Measurements from ENCODE around the gene ALG12. TPM values are rescaled to one million over a fixed set of nuclear protein-coding genes. Genes with fewer than 3 reads are reported as not detected.

Gene ALG12
- total and polyA plus RNA-seq, 2 experiments from 2014 or later, result 18.7 to 23.3 TPM

DNA sequence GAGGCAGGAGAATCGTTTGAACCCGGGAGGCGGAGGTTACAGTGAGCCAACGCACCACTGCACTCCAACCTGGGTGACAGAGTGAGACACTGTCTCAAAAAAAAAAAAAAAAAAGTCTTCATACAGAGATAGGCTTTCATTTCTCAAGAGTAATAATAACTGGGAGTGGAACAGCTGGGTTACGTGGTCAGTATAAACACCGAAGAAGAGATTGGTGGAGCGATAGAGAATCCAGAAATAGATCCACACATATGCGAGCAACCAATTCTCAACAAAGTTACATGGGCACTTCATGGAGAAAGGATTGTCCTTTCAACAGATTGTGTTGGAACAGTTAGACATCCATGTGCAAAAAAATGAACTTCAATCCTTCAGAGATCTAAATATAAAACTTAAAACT is 40.0 kb downstream of the ALG12 start:
- Mint-ChIP-seq H3K4me3 (no peak overlapping the region), H3K27ac (no peak overlapping the region), H3K9me3 (peaks cover 19% of the 10 kb centered on the region), H3K36me3 (ENCODE audit: low read depth) (peaks cover 48% of the 10 kb centered on the region), H3K4me1 (peaks cover 10% of the 10 kb centered on the region; the same call in 2 of the 3 replicates), H3K27me3 (ENCODE audit: insufficient read depth, low read depth, poor library complexity) (peaks cover 6% of the 10 kb centered on the region)
- Histone ChIP-seq H3F3A (replicated peaks; ENCODE audit: low read depth) (no peaks in the 10 kb centered on the region), H3K9me2 (ENCODE audit: insufficient read depth) (no peaks in the 10 kb centered on the region), H3K4me3 (no peak overlapping the region), H3K79me2 (replicated peaks; ENCODE audit: insufficient read depth) (peaks cover 91% of the 10 kb centered on the region), H3K4me2 (no peak overlapping the region), H4K20me1 (replicated peaks; ENCODE audit: insufficient read depth) (peaks cover 28% of the 10 kb centered on the region), H3K36me3 (ENCODE audit: insufficient read depth) (no peaks in the 10 kb centered on the region), H3K27me3 (ENCODE audit: insufficient read depth) (no peaks in the 10 kb centered on the region), H2AFZ (no peak overlapping the region), H3K27ac (ENCODE audit: low read depth) (no peak overlapping the region), H3K4me1 (ENCODE audit: insufficient read depth) (no peaks in the 10 kb centered on the region)
- DNase-seq (ENCODE audit: low spot score) (no peak), ATAC-seq (no peak)
- no peak for TF ChIP-seq JUNB (IDR thresholded peaks at IDR 0.05; ENCODE audit: unreplicated experiment)
- TF ChIP-seq, protein P1, sequence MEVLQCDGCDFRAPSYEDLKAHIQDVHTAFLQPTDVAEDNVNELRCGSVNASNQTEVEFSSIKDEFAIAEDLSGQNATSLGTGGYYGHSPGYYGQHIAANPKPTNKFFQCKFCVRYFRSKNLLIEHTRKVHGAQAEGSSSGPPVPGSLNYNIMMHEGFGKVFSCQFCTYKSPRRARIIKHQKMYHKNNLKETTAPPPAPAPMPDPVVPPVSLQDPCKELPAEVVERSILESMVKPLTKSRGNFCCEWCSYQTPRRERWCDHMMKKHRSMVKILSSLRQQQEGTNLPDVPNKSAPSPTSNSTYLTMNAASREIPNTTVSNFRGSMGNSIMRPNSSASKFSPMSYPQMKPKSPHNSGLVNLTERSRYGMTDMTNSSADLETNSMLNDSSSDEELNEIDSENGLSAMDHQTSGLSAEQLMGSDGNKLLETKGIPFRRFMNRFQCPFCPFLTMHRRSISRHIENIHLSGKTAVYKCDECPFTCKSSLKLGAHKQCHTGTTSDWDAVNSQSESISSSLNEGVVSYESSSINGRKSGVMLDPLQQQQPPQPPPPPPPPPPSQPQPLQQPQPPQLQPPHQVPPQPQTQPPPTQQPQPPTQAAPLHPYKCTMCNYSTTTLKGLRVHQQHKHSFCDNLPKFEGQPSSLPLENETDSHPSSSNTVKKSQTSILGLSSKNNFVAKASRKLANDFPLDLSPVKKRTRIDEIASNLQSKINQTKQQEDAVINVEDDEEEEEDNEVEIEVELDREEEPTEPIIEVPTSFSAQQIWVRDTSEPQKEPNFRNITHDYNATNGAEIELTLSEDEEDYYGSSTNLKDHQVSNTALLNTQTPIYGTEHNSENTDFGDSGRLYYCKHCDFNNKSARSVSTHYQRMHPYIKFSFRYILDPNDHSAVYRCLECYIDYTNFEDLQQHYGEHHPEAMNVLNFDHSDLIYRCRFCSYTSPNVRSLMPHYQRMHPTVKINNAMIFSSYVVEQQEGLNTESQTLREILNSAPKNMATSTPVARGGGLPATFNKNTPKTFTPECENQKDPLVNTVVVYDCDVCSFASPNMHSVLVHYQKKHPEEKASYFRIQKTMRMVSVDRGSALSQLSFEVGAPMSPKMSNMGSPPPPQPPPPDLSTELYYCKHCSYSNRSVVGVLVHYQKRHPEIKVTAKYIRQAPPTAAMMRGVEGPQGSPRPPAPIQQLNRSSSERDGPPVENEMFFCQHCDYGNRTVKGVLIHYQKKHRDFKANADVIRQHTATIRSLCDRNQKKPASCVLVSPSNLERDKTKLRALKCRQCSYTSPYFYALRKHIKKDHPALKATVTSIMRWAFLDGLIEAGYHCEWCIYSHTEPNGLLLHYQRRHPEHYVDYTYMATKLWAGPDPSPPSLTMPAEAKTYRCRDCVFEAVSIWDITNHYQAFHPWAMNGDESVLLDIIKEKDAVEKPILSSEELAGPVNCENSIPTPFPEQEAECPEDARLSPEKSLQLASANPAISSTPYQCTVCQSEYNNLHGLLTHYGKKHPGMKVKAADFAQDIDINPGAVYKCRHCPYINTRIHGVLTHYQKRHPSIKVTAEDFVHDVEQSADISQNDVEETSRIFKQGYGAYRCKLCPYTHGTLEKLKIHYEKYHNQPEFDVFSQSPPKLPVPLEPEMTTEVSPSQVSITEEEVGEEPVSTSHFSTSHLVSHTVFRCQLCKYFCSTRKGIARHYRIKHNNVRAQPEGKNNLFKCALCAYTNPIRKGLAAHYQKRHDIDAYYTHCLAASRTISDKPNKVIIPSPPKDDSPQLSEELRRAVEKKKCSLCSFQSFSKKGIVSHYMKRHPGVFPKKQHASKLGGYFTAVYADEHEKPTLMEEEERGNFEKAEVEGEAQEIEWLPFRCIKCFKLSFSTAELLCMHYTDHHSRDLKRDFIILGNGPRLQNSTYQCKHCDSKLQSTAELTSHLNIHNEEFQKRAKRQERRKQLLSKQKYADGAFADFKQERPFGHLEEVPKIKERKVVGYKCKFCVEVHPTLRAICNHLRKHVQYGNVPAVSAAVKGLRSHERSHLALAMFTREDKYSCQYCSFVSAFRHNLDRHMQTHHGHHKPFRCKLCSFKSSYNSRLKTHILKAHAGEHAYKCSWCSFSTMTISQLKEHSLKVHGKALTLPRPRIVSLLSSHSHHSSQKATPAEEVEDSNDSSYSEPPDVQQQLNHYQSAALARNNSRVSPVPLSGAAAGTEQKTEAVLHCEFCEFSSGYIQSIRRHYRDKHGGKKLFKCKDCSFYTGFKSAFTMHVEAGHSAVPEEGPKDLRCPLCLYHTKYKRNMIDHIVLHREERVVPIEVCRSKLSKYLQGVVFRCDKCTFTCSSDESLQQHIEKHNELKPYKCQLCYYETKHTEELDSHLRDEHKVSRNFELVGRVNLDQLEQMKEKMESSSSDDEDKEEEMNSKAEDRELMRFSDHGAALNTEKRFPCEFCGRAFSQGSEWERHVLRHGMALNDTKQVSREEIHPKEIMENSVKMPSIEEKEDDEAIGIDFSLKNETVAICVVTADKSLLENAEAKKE (CRISPR knock-in tag; IDR thresholded peaks at IDR 0.05), result no peak
- no peak for TF ChIP-seq NANOG (IDR thresholded peaks at IDR 0.05; ENCODE audit: borderline replicate concordance)
- TF ChIP-seq, protein P2, sequence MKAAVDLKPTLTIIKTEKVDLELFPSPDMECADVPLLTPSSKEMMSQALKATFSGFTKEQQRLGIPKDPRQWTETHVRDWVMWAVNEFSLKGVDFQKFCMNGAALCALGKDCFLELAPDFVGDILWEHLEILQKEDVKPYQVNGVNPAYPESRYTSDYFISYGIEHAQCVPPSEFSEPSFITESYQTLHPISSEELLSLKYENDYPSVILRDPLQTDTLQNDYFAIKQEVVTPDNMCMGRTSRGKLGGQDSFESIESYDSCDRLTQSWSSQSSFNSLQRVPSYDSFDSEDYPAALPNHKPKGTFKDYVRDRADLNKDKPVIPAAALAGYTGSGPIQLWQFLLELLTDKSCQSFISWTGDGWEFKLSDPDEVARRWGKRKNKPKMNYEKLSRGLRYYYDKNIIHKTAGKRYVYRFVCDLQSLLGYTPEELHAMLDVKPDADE (IDR thresholded peaks at IDR 0.05), result no peak
- no peak for TF ChIP-seq CTCF (conservative IDR thresholded peaks at IDR 0.05; ENCODE audit: low read depth in 2 of 2)
- no peak for TF ChIP-seq STAT1 (IDR thresholded peaks at IDR 0.05; ENCODE audit: unreplicated experiment)
- TF ChIP-seq REST (IDR thresholded peaks at IDR 0.05; ENCODE audit: unreplicated experiment), result no peak
- TF ChIP-seq ZNF331 (CRISPR knock-in tag; IDR thresholded peaks at IDR 0.05; ENCODE audit: low read depth), result no peak
- TF ChIP-seq POLR2AphosphoS5 (IDR thresholded peaks at IDR 0.05; ENCODE audit: low read depth), result no peak
- TF ChIP-seq CREB1 (CRISPR knock-in tag; IDR thresholded peaks at IDR 0.05; ENCODE audit: low read depth), result no peak
- TF ChIP-seq ZNF114 (CRISPR knock-in tag; IDR thresholded peaks at IDR 0.05), result no peak
- TF ChIP-seq EZH2 (IDR thresholded peaks at IDR 0.05; ENCODE audit: low read depth, unreplicated experiment), result no peak
- TF ChIP-seq EZH2phosphoT487 (IDR thresholded peaks at IDR 0.05; ENCODE audit: unreplicated experiment), result no peak

Data from GM23338 (cell line).